ENCODE data around the gene TBC1D17.

The TBC1D17 gene

DNA sequence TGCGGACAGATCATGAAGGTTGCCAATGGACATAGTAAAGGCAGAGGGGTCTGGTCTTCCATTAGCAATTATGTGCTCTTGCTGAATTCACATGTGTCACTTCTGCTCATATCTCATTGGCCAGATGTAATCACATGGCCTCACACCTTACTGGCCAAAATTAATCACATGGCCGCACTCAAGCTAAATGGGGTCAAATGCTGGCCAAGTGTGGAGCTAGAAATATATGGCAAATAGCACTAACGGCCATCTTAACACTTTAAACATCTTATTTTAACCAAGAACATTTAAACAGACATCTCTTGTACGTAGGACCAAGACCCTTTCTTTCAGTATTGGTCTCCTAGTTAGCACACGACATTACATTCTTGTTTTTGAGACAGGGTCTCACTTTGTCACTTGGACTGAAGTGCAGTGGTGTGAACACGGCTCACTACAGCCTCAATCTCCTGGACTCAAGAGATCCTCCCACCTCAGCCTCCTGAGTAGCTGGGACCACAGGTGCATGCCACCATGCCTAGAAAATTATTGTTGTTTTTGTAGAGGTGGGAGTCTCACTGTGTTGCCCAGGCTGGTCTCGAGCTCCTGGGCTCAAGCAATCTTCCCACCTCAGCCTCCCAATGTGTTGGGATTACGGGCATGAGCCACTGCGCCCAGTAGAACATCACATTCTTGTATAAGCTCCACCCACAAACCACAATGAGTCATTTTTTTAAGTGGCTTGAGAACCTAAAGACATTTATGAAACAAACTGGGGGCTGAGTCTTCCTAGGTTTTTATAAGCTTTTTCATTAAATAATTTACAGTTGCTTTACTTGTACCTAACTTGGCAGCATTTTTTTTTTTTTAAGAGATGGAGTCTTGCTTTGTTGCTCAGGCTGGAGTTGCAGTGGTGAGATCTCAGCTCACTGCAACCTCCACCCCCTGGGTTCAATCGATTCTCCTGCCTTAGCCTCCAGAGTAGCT is 29.5 kb upstream of the TBC1D17 start:
- no peak for FAIRE-seq

DNA sequence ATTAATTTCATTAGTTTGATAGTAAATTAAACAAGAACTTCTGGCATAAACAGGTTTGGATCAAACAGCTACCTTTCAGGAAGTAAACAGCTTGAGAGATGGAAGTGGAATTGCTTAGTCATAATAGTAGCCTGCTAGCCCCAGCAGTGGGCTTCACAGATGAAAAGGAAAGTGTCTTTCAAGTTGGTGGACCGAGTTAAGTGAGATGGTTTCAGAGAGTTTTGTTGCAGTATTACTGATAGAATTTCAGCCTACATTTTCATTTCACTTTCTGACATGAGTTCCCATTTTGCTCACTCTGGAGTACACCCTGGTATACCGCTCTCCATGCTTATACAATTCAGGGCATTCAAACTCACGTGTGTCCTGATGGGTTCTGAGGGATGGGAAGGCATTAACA is 28.6 kb upstream of the TBC1D17 start:
- DNase-seq (ENCODE audit: insufficient read length, low spot score): no peak
- TF ChIP-seq POLR2AphosphoS5 (IDR thresholded peaks at IDR 0.05; ENCODE audit: low read depth, low read length) (no peak), SPI1 (IDR thresholded peaks at IDR 0.05; ENCODE audit: low read depth, low read length) (no peak; the same call in 1 of the 2 replicates), POU2F2 (IDR thresholded peaks at IDR 0.05; ENCODE audit: low read depth, low read length) (no peak), PAX5 (IDR thresholded peaks at IDR 0.05; ENCODE audit: insufficient read depth, low read length, severe bottlenecking) (no peak), POLR2A (IDR thresholded peaks at IDR 0.05; ENCODE audit: low read depth, low read length) (no peak), TAF1 (IDR thresholded peaks at IDR 0.05; ENCODE audit: low read depth, low read length) (no peak)
- no peak for FAIRE-seq

More for the DNA sequence above, 29.5 kb upstream of the TBC1D17 start:
- TF ChIP-seq POLR2A (IDR thresholded peaks at IDR 0.05; ENCODE audit: low read depth, low read length) (no peak), PAX5 (IDR thresholded peaks at IDR 0.05; ENCODE audit: insufficient read depth, low read length, severe bottlenecking) (no peak), SPI1 (IDR thresholded peaks at IDR 0.05; ENCODE audit: low read depth, low read length) (no peak), TAF1 (IDR thresholded peaks at IDR 0.05; ENCODE audit: low read depth, low read length) (no peak), POLR2AphosphoS5 (IDR thresholded peaks at IDR 0.05; ENCODE audit: low read depth, low read length) (no peak), POU2F2 (IDR thresholded peaks at IDR 0.05; ENCODE audit: low read depth, low read length) (no peak)
- no peak for DNase-seq (ENCODE audit: insufficient read length, low spot score)

DNA sequence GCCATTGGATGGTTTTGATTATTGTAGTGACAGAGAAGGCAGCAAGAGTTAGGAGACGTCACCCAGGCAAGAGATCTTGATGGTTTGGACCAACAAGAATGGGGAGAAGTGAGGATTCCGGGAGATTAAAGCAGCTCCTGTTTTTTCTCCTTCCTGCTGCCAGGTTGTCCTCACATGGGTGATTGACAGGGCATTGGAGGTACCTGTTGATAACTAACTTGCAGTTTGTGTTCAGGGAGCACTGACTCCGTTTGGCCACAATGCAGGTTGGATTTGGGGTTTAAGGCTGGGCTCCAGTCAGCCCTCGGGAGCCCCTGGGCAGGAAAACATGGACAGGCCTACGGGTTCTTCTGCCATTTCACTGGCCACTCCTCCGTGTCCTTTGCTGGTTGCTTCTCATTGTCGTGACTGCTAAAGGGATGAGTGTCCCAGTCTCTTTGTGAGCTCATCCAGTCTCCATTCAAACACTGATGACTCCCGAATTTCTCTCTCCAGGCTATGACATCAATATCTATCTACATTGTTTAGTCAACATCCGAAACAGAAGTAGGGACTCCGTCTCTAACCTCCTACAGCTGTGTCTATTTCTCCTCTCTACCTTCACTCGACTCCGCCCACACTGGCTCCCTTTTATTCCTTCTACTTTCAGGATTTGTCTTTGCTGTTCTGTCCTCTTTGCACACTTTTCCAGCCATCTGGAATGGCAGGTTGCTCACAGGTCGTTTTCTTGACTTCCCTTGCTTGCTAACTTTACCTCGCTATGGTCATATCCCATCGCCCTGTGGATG is 27.9 kb upstream of the TBC1D17 start:
- no peak for DNase-seq (ENCODE audit: insufficient read length, low spot score)
- TF ChIP-seq POLR2AphosphoS5 (IDR thresholded peaks at IDR 0.05; ENCODE audit: low read depth, low read length) (no peak), POLR2A (IDR thresholded peaks at IDR 0.05; ENCODE audit: low read depth, low read length) (no peak), SPI1 (IDR thresholded peaks at IDR 0.05; ENCODE audit: low read depth, low read length) (no peak), TAF1 (IDR thresholded peaks at IDR 0.05; ENCODE audit: low read depth, low read length) (no peak), POU2F2 (IDR thresholded peaks at IDR 0.05; ENCODE audit: low read depth, low read length) (no peak), PAX5 (IDR thresholded peaks at IDR 0.05; ENCODE audit: insufficient read depth, low read length, severe bottlenecking) (no peak)
- FAIRE-seq: no peak

DNA sequence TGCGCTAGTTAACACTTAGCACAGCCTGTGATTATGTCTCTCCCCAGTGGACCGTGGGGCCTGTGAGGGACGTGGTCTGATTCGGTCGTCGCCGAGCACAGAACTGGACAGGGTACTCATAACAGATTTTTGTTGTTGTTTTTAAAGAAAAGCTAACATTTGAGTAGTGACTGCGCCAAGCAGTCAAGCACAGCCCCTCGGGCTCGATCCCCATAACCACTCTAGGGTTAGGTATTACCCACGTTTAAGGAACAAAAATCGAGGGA is 27.3 kb upstream of the TBC1D17 start:
- DNase-seq (ENCODE audit: insufficient read length, low spot score): no peak
- TF ChIP-seq SPI1 (IDR thresholded peaks at IDR 0.05; ENCODE audit: low read depth, low read length) (no peak), PAX5 (IDR thresholded peaks at IDR 0.05; ENCODE audit: insufficient read depth, low read length, severe bottlenecking) (no peak), POU2F2 (IDR thresholded peaks at IDR 0.05; ENCODE audit: low read depth, low read length) (no peak; the same call in 1 of the 2 replicates), TAF1 (IDR thresholded peaks at IDR 0.05; ENCODE audit: low read depth, low read length) (no peak), POLR2A (IDR thresholded peaks at IDR 0.05; ENCODE audit: low read depth, low read length) (no peak), POLR2AphosphoS5 (IDR thresholded peaks at IDR 0.05; ENCODE audit: low read depth, low read length) (no peak)
- FAIRE-seq: no peak

DNA sequence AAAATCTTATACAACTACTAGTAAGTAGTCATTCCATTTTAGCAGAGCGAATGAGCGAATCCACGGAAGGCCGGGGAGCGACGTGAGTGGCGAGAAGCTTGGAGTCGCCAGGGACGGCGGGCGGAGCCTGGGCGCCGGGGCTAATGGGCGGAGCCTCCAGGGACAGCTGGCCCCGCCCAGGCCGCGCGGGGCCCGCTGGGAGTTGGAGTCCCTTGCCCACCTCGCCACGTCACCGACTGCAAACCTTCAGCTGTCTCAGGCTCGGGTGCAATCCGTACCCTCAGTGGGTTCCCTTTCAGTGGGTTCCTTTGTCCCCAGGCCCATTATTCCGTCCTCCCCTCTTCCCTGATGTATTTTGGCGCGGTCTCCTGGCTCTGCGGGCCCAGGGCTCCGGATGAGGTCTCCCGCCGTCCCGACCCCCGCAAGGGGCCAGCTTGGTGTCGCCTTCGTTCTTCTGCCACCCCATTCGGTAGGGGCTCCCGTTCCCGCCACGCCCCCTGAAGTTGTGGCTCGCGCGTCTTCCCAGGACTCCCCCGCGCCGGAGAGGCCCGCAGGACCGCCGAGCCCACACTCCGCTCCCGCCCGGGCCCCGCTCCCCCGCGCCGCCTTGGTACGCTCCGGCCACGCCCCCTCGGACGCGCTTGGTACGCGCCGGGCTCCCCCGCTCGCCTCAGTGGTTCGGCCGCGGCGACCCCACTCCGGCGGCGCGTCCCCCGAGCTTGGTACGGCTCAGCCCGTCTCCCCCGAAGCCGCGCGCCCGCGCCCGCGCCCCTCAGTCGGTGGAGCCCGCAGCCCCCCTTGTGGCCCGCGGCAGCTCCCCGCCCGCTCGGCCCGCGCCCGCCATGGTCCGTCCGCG is 26.8 kb upstream of the TBC1D17 start, which contains the start of gene PTOV1:
PTOV1 (plus strand) TSS at position 673 of the 856 bp plus-strand sequence.
- FAIRE-seq (peak; percentile 91), DNase-seq (ENCODE audit: insufficient read length, low spot score) (peak; percentile 93)
- TF ChIP-seq POLR2AphosphoS5 (IDR thresholded peaks at IDR 0.05; ENCODE audit: low read depth, low read length): 0 out of 2 replicates have a peak, but pooled peaks have one; percentile 55
- TF ChIP-seq POLR2A (IDR thresholded peaks at IDR 0.05; ENCODE audit: low read depth, low read length): peak; percentile 47; the same call in 1 of the 2 replicates
- TF ChIP-seq TAF1 (IDR thresholded peaks at IDR 0.05; ENCODE audit: low read depth, low read length): no peak; the same call in 1 of the 2 replicates

DNA sequence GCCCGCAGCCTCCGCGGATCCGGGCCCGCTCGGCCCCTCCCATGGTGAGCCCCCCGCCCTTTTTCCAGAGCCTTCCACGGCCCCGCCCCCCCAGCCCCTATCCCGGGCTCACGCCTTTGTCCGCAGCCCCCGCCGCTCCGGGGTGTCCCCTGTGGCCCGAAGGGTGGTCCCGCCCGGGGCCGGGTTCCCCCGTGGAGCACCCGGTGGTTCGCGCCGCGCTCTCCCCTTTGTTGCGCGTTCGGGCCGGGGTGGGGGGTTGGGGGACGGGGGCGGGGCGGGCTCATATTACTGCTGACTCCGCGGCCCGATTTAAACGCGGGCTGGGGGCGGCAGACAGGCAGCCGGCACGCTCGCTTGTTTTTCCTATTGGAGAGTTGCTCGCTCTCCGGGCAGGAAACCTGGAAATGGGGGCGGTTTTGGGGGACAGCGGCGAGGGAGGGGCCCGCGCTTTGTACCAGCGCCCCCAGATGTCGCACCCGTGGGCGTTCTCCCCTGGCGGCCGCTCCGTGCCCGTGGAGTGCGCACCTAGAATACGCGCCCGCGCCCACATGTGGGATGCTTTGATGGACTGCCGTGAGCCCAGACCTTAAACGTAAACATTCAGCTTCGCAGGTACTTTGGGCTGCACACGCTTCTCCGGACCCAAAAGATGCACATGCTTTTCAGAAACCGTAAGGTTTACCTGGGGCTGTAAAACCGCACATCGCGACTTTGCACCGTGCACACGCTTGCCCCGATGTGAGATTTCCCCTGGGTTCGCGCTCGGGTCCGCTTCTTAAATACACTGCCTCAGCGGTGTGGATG is 25.8 kb upstream of the TBC1D17 start:
- no peak for TF ChIP-seq POU2F2 (IDR thresholded peaks at IDR 0.05; ENCODE audit: low read depth, low read length)
- TF ChIP-seq SPI1 (IDR thresholded peaks at IDR 0.05; ENCODE audit: low read depth, low read length): no peak
- no peak for TF ChIP-seq PAX5 (IDR thresholded peaks at IDR 0.05; ENCODE audit: insufficient read depth, low read length, severe bottlenecking)
- no peak for TF ChIP-seq POLR2A (IDR thresholded peaks at IDR 0.05; ENCODE audit: low read depth, low read length)
- TF ChIP-seq TAF1 (IDR thresholded peaks at IDR 0.05; ENCODE audit: low read depth, low read length): no peak
- TF ChIP-seq POLR2AphosphoS5 (IDR thresholded peaks at IDR 0.05; ENCODE audit: low read depth, low read length): no peak
- DNase-seq (ENCODE audit: insufficient read length, low spot score) (no peak), FAIRE-seq (no peak)

DNA sequence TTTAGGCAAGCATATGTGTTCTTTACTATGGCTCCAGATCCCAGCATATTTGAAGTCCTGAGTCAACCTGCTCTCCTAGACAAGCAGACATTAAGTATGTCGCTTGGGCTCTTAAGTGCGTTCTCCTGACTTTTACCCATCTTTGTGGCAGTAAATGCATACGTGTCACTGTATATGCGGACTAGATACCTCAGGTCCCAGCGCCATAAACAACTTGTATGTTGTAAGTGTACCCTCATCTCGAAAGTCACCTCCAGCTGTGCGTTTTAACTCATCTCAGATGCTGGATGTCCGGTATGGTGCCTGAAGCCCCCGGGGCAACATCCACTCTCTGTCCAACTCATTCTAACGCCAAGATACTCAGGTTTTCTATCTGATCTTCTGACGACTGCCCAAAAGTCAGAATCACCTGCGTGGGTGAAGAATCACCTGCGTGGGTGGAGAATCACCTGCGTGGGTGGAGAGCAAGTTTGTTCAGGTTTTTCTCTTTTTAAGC is 24.8 kb upstream of the TBC1D17 start:
- DNase-seq (ENCODE audit: insufficient read length, low spot score) (no peak), FAIRE-seq (peak; percentile 9)
- no peak for TF ChIP-seq POLR2A (IDR thresholded peaks at IDR 0.05; ENCODE audit: low read depth, low read length)
- TF ChIP-seq PAX5 (IDR thresholded peaks at IDR 0.05; ENCODE audit: insufficient read depth, low read length, severe bottlenecking): no peak
- TF ChIP-seq SPI1 (IDR thresholded peaks at IDR 0.05; ENCODE audit: low read depth, low read length): no peak
- TF ChIP-seq POLR2AphosphoS5 (IDR thresholded peaks at IDR 0.05; ENCODE audit: low read depth, low read length): no peak
- TF ChIP-seq POU2F2 (IDR thresholded peaks at IDR 0.05; ENCODE audit: low read depth, low read length): no peak
- no peak for TF ChIP-seq TAF1 (IDR thresholded peaks at IDR 0.05; ENCODE audit: low read depth, low read length)

All from GM12891 (cell line).